T-cell (primary cell): Measurements from ENCODE around the gene OAS2. TPM values are rescaled to one million over a fixed set of nuclear protein-coding genes. Genes with fewer than 3 reads are reported as not detected.

Source experiments
- ATAC-seq, 4 experiments: fragments of 200-7000 bp in 3 of 4; fragments of 150-1000 bp in 1 of 4; cut with Tn5 transposase; replicated peaks in 1 of 4; 1 replicate in 3 of 4; 2 replicates in 1 of 4; pipeline ENCODE4 v1.10.0; 2021; ENCODE audit warnings: moderate library complexity in 3 of 4, mild to moderate bottlenecking in 2 of 4, moderate number of reproducible peaks in 1 of 4
- CTCF ChIA-PET, 2 donors: fragments of 300-600 bp; sonication (Branson Sonifier 250); formaldehyde crosslinking; loops; one replicate each; lab custom pipeline; 2022; ENCODE audit warnings: antibody characterized with exemption in 2 of 2; lab: Charles Lee
- POLR2A ChIA-PET, 2 donors: fragments of 300-600 bp; sonication (Branson Sonifier 250); formaldehyde crosslinking; loops; one replicate each; lab custom pipeline; 2022; ENCODE audit warnings: antibody characterized with exemption in 2 of 2; lab: Charles Lee
- DNase-seq, 35 experiments: peaks; one replicate each; pipeline versions ENCODE4 v3.0.0 to v3.0.0-alpha.2; 2013 to 2023
- H3K27ac ChIP-seq: one replicate; pipeline ENCODE4 v1.5.1; 2013; ENCODE audit warnings: low read length
- H3K27me3 ChIP-seq, 2 experiments: replicated peaks in 1 of 2; 1 replicate in 1 of 2; 2 replicates in 1 of 2; pipeline versions ENCODE4 v1.6.1 to v1.7.0; 2013; ENCODE audit warnings: low read length in 1 of 2, mixed read lengths in 1 of 2; ENCODE audit not compliant: control insufficient read depth in 2 of 2, insufficient read depth in 2 of 2; ENCODE audit errors: extremely low read depth in 1 of 2
- H3K36me3 ChIP-seq, 2 donors: 1 replicate in 1 of 2; 2 replicates in 1 of 2; pipeline versions ENCODE4 v1.6.1 to v1.7.0; 2013; ENCODE audit warnings: low read length in 1 of 2; ENCODE audit not compliant: control insufficient read depth in 2 of 2, insufficient read depth in 1 of 2; ENCODE audit errors: extremely low read depth in 1 of 2
- H3K4me1 ChIP-seq, 2 experiments: 1 replicate in 1 of 2; 2 replicates in 1 of 2; pipeline versions ENCODE4 v1.6.1 to v1.7.0; 2013; ENCODE audit warnings: low read length in 2 of 2, mixed read lengths in 1 of 2; ENCODE audit not compliant: insufficient read depth in 2 of 2, control insufficient read depth in 1 of 2; ENCODE audit errors: extremely low read depth in 1 of 2
- H3K4me3 ChIP-seq, 2 donors: 1 replicate in 1 of 2; 2 replicates in 1 of 2; pipeline versions ENCODE4 v1.5.1 to v1.7.0; 2013; ENCODE audit warnings: mild to moderate bottlenecking in 2 of 2, low read length in 1 of 2, moderate library complexity in 1 of 2; ENCODE audit not compliant: control insufficient read depth in 1 of 2; ENCODE audit errors: extremely low read depth in 1 of 2
- H3K9me3 ChIP-seq: 2 replicates; pipeline ENCODE4 v1.7.0; 2013
- H3K27ac Mint-ChIP-seq, 2 donors: one replicate each; pipeline ENCODE4 v1.8.0; 2020 to 2021; ENCODE audit warnings: mild to moderate bottlenecking in 2 of 2, mixed read lengths in 2 of 2
- H3K27me3 Mint-ChIP-seq, 2 donors: one replicate each; pipeline ENCODE4 v1.8.0; 2021 to 2022; ENCODE audit warnings: mixed read lengths in 2 of 2
- H3K36me3 Mint-ChIP-seq: one replicate; pipeline ENCODE4 v1.8.0; 2021; ENCODE audit warnings: mixed read lengths
- H3K4me1 Mint-ChIP-seq, 3 donors: one replicate each; pipeline ENCODE4 v1.8.0; 2020 to 2022; ENCODE audit warnings: mixed read lengths in 3 of 3, mild to moderate bottlenecking in 1 of 3
- H3K4me3 Mint-ChIP-seq, 3 donors: one replicate each; pipeline ENCODE4 v1.8.0; 2020 to 2022; ENCODE audit warnings: mild to moderate bottlenecking in 3 of 3, mixed read lengths in 3 of 3, moderate library complexity in 3 of 3
- H3K9me3 Mint-ChIP-seq, 3 donors: one replicate each; pipeline ENCODE4 v1.8.0; 2020 to 2022; ENCODE audit warnings: mixed read lengths in 3 of 3
- WGBS: methylation state at CpG from one replicate; pipeline ENCODE4 v1.1.5; 2013; ENCODE audit warnings: missing lambda C conversion rate; ENCODE audit not compliant: insufficient coverage; 5-methylcytosine and 5-hydroxymethylcytosine counted together
- total RNA-seq, 35 experiments: library from RNA in 6 of 35; stranded (reverse) in 6 of 35; fragments of 120-200 nt in 1 of 35; gene quantifications; one replicate each; pipeline versions ENCODE4 v1.2.1 to v1.2.4 and lab custom pipeline; 2013 to 2026

Gene OAS2
- total RNA-seq, 5 donors from 2014 or later (not counting 1 experiment from before 2014, with no cell fraction given): 44.8 to 75.5 (median 56.9) TPM

DNA sequence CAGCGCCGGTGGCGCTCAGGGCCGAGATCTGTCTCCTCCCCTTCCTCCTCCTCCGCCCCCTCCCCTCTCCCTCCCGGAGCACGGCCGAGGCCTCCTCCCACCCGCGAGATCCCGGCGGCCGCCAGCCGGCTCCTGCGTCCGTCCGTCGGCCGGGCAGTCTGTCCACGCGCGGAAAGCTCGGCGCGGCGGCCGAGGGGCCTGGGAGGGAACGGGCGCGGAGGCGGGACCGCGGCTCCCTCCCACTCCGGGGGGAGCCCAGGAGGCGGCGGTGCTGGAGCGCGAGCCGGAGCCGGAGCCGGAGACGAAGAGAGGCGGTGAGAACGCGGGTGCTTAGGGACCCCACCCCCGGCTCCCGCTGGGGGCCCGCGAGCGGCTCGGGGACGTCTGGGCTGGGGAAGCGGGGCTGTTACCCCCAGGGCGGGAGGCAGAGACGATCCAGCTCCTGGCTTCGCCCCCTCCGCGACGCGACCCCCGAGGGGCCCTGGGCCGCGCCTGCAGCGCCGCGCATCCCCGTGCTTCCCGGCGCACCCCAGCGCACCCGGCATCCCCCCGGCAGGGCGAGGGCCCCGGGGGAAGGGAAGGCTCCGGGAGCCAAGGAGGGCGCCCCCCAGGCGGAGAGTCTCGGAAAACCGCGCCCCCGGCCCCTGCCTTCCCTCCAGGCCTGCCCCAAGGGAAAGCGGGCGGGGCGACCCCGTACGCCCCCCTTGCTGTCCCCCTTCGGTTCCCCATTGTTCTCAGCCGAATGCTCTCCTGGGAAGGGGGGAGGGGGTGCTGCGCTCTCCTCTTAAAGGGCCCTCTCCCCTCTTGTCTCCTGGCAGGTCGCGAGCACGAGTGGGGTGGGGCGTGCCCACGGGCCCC is 78.5 kb downstream of the OAS2 start, which contains the start of gene DTX1:
TSS of gene DTX1 (plus strand) at position 100 of the 858 bp plus-strand sequence. CDS start 1,463 bp downstream, outside the sequence.
- Mint-ChIP-seq H3K27me3 (peaks cover 0 to 1% of the 10 kb centered on the region in 2 donors), H3K27ac (peak within 1 kb of the TSS; percentile 72 to 74), H3K9me3 (no peaks in the 10 kb centered on the region), H3K4me1 (peaks cover 32 to 43% (median 36%) of the 10 kb centered on the region in 3 donors), H3K4me3 (peak within 1 kb of the TSS; percentile 79 to 83 (median 81)), H3K36me3 (no peaks in the 10 kb centered on the region)
- Histone ChIP-seq H3K9me3 (no peaks in the 10 kb centered on the region), H3K4me3 (peak within 1 kb of the TSS; percentile 51 to 68), H3K4me1 (peaks cover 3 to 66% of the 10 kb centered on the region in 2 experiments), H3K27me3 (peaks cover 0 to 17% of the 10 kb centered on the region in 2 experiments), H3K27ac (peak within 1 kb of the TSS; percentile 24), H3K36me3 (no peaks in the 10 kb centered on the region)
- ATAC-seq (peak; percentile 77 to 83 (median 79)), DNase-seq (peak in 25 of 35 experiments; percentile 8 to 54 (median 25))
- under 1% methylated on average over 73 of the region's 94 CpGs for WGBS
- ChIA-PET CTCF (no interaction called here), POLR2A (interaction anchor here (0.5 to 0.7 kb wide), 3 partner anchors 105 to 167 kb away, joined by 3 to 11 read pairs (median 7); no protein-coding TSS in a partner anchor)

DNA sequence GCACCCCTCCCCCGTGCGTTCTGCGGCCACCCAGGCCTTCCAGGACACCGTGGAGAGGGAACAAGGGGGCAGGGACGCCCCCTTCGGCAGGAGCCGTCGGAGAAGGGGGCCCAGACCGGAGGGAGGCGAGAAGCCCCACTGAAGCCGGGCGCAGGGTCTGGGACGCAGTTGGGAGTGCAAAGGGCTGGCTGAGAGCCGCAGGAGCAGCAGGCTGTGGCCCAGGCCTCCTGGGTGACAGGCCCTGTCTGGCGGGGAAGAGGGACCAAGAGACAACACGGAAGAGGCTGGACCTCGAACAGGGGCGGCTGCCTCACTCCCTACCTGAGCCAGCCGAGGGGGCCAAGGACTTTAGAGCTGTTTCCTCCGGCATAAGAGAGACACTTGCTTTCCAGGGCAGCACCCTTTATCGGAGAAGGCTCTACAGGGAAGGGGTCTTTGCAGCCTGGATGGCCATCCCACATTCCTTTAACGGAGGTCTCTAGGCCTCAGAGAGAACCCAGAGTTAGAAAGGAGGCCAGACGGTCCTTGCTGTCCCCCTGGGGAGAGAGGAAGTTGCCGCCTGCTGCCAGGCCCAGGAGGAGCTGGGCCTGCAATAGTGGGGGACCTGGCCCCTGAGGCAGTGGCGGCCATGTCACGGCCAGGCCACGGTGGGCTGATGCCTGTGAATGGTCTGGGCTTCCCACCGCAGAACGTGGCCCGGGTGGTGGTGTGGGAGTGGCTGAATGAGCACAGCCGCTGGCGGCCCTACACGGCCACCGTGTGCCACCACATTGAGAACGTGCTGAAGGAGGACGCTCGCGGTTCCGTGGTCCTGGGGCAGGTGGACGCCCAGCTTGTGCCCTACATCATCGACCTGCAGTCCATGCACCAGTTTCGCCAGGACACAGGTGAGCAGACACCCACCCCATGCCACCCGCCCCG is 79.5 kb downstream of the OAS2 start:
- ATAC-seq: no peak
- no peaks in the 10 kb centered on the region for H3K36me3 Mint-ChIP-seq
- Histone ChIP-seq H3K27me3 (peaks cover 0 to 17% of the 10 kb centered on the region in 2 experiments), H3K9me3 (no peaks in the 10 kb centered on the region), H3K4me3 (peak overlapping the region; percentile 32 to 51), H3K4me1 (peaks cover 2 to 65% of the 10 kb centered on the region in 2 experiments), H3K27ac (peak overlapping the region; percentile 12), H3K36me3 (no peaks in the 10 kb centered on the region)
- peaks cover 22 to 42% (median 34%) of the 10 kb centered on the region in 3 donors for H3K4me1 Mint-ChIP-seq
- POLR2A ChIA-PET: no interaction called here
- peak overlapping the region; percentile 72 to 74 for H3K27ac Mint-ChIP-seq
- 73% methylated on average over 36 of the region's 44 CpGs for WGBS
- H3K27me3 Mint-ChIP-seq: peaks cover 0 to 1% of the 10 kb centered on the region in 2 donors
- H3K4me3 Mint-ChIP-seq: peak overlapping the region in 1 of 3 donors; percentile 70
- DNase-seq: no peak
- H3K9me3 Mint-ChIP-seq: no peaks in the 10 kb centered on the region
- CTCF ChIA-PET: no interaction called here

DNA sequence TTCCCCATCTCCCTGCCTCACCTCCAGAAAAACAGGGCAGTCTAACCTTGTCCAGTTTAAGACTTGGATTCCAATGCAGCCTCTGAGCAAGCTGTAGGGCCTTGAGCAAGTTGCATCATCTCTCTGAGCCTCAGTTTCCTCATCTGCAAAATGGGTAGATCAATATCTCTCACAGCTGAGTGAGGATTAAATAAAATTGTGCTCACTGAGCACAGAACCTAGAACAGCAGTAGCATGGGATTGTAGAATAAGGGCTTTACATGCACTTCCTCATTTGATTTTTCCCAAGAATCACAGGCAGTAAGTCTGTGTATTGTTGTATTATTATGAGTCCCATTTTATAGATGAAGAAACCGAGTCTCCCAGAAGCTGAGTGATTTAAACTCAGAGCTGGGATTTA is 80.2 kb downstream of the OAS2 start:
- H3K36me3 ChIP-seq: no peaks in the 10 kb centered on the region
- no peaks in the 10 kb centered on the region for H3K9me3 ChIP-seq
- H3K4me1 ChIP-seq: peaks cover 2 to 72% of the 10 kb centered on the region in 2 experiments
- POLR2A ChIA-PET: no interaction called here
- no peaks in the 10 kb centered on the region for H3K36me3 Mint-ChIP-seq
- no peaks in the 10 kb centered on the region for H3K27me3 Mint-ChIP-seq
- H3K27ac Mint-ChIP-seq: no peak overlapping the region
- peak overlapping the region in 1 of 3 donors; percentile 32 for H3K4me3 Mint-ChIP-seq
- CTCF ChIA-PET: no interaction called here
- peaks cover 17 to 42% (median 30%) of the 10 kb centered on the region in 3 donors for H3K4me1 Mint-ChIP-seq
- ATAC-seq: no peak
- H3K27me3 ChIP-seq: peaks cover 0 to 17% of the 10 kb centered on the region in 2 experiments
- DNase-seq: no peak
- no peak overlapping the region for H3K27ac ChIP-seq
- no CpG with 5 or more reads among the region's 1 CpG for WGBS
- H3K4me3 ChIP-seq: no peak overlapping the region
- no peaks in the 10 kb centered on the region for H3K9me3 Mint-ChIP-seq

DNA sequence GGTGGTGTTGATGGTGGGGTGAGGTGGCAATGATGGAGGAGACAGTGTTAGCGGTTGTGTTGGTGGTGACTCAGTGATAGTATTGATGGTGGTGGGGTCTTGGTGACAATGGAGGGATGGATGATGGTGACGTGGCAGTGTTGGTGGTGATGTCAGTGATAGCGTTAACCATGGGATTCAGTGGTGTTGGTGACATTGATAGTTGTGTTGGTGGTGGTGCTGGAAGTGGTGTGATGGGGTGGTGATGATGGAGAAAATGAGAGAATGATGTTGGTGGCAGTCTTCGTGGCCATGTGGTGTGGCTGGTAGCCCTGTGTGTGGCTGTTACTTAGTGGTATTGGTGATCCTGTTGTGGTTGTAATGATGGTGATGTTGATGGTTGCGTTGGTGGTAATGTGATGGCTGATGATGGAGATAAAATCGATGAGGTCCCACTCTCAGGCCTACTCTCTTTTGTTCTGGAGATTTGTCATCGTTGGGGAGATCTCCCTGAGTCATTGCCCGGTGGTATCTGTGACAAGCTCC is 80.8 kb downstream of the OAS2 start:
- H3K27me3 ChIP-seq: peaks cover 0 to 17% of the 10 kb centered on the region in 2 experiments
- no peaks in the 10 kb centered on the region for H3K9me3 Mint-ChIP-seq
- 67% methylated on average over 6 of the region's 8 CpGs for WGBS
- peaks cover 19 to 42% (median 30%) of the 10 kb centered on the region in 3 donors for H3K4me1 Mint-ChIP-seq
- H3K27me3 Mint-ChIP-seq: no peaks in the 10 kb centered on the region
- POLR2A ChIA-PET: no interaction called here
- H3K4me1 ChIP-seq: peaks cover 2 to 78% of the 10 kb centered on the region in 2 experiments
- no peak overlapping the region for H3K27ac ChIP-seq
- no peak overlapping the region for H3K4me3 ChIP-seq
- no peak overlapping the region for H3K4me3 Mint-ChIP-seq
- no peaks in the 10 kb centered on the region for H3K9me3 ChIP-seq
- ATAC-seq: no peak
- CTCF ChIA-PET: no interaction called here
- no peaks in the 10 kb centered on the region for H3K36me3 Mint-ChIP-seq
- no peaks in the 10 kb centered on the region for H3K36me3 ChIP-seq
- DNase-seq: no peak
- H3K27ac Mint-ChIP-seq: no peak overlapping the region

DNA sequence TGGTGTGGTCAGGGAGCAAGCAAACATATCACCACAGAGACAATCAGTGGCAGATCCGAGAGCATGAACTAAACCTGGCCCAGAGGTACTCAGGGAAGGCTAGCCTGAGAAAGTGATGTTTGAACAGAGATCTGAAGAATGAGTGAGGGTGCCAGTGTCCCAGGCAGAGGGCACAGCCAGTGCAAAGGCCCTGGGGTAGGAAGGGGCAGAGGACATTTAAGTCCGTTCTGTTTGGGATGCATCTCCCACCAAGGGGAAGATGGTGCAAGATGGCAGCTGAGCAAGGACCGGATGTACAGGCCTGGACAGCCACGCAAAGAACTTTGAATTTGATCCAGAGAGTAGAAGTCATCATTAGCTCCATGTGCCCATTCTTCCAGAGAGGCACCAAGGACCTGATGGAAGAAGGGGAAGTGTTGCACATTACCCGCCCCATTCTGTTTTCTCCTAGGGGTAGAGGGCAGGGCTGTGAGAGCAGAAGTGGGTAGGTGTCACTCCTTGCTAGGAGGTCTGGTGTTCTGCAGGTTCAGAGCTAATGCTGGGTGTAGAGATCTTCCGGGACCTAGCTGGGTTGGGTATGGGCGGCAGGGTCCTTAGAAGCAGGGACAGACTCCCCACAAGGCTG is 82.1 kb downstream of the OAS2 start:
- H3K9me3 Mint-ChIP-seq: no peaks in the 10 kb centered on the region
- H3K27me3 ChIP-seq: peaks cover 0 to 15% of the 10 kb centered on the region in 2 experiments
- DNase-seq (no peak), ATAC-seq (no peak)
- no peak overlapping the region for H3K27ac ChIP-seq
- H3K36me3 Mint-ChIP-seq: no peaks in the 10 kb centered on the region
- H3K4me1 Mint-ChIP-seq: peaks cover 17 to 45% (median 30%) of the 10 kb centered on the region in 3 donors
- WGBS: 84% methylated on average over 5 of the region's 7 CpGs
- no peaks in the 10 kb centered on the region for H3K9me3 ChIP-seq
- peak overlapping the region; percentile 23 to 34 for H3K27ac Mint-ChIP-seq
- ChIA-PET CTCF (interaction anchor here in 1 of 2 donors (0.6 kb wide), 1 partner anchor 19 kb away, joined by 6 read pairs; no protein-coding TSS in a partner anchor), POLR2A (no interaction called here)
- no peaks in the 10 kb centered on the region for H3K27me3 Mint-ChIP-seq
- H3K4me3 Mint-ChIP-seq: no peak overlapping the region
- peaks cover 2 to 84% of the 10 kb centered on the region in 2 experiments for H3K4me1 ChIP-seq
- H3K36me3 ChIP-seq: no peaks in the 10 kb centered on the region
- H3K4me3 ChIP-seq: no peak overlapping the region
